HG02884 (cell line): Measurements from ENCODE around the gene PREB.
"Not testable (repeated sequence)": the region's sequence is repeated elsewhere in the genome, so short reads cannot be mapped to it uniquely, and the experiment has no call there.

Experiments
- ATAC-seq: cut with Tn5 transposase; IDR thresholded peaks from one replicate; pipeline ENCODE4 v1.9.1; 2021; ENCODE audit warnings: mild to moderate bottlenecking, moderate library complexity; ENCODE audit not compliant: unreplicated experiment

The PREB gene, protein sequence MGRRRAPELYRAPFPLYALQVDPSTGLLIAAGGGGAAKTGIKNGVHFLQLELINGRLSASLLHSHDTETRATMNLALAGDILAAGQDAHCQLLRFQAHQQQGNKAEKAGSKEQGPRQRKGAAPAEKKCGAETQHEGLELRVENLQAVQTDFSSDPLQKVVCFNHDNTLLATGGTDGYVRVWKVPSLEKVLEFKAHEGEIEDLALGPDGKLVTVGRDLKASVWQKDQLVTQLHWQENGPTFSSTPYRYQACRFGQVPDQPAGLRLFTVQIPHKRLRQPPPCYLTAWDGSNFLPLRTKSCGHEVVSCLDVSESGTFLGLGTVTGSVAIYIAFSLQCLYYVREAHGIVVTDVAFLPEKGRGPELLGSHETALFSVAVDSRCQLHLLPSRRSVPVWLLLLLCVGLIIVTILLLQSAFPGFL

DNA sequence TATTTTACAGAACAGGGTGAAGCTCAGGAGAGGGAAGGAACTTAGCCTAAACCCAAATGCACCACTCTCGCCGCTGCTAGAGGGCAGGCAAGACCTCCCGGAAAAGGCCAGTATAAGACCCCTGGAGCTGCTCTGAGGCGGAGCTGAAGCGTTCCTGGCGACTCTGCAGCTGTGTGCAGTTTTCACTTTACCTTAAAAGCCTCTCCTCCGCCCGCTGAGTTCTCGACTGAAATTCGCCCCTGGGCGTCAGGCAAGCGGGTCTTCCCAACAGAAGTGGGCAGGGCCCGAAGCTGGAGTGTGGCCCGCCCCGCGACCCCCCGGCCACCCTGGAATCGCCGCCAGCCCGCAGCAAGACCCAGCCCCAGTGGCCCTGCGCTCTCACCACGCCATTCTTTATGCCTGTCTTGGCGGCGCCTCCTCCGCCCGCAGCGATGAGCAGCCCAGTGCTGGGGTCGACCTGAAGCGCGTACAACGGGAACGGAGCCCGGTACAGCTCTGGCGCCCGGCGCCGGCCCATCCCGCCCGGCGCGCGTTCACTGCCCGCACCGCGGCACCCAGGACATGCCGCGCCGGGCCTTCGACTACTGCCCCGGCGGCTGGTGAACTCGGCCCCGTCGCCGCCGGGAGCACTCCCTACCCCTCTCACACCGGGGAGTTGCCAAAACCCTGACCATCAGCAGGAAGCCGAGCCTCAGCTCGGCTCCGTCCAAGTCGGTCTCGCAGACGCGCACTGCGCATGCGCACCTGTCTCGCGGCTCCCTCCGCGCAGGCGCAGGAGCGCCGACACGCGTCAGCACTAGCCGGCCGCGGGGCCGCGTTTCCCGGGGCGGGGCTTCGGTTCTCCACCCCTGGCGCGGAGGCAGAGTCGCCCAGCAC, at the start of gene PREB:
PREB (minus strand) TSS at position 732 of the 876 bp plus-strand sequence; CDS start at position 517, 215 bp downstream.
- ATAC-seq, result peak; percentile 71

DNA sequence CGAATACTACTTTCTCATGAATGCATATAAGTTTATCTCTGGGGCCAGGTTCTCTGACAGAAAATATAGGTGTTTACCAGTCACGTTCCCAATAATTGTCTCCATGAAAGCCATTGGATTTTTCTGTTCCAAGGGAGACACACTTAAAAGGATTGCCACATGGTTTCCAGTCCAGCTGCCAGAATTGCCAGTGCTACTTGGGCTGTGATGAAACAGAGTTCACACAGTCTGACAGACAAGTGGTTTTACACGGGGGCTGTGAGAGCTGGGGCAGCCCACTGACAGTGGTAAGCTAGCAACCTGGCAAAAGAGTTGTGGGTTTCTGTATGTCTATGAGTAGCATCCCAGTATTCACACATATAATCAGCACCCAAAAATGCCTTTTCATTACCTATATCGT, 49.7 kb upstream of the PREB start:
- no peak for ATAC-seq

DNA sequence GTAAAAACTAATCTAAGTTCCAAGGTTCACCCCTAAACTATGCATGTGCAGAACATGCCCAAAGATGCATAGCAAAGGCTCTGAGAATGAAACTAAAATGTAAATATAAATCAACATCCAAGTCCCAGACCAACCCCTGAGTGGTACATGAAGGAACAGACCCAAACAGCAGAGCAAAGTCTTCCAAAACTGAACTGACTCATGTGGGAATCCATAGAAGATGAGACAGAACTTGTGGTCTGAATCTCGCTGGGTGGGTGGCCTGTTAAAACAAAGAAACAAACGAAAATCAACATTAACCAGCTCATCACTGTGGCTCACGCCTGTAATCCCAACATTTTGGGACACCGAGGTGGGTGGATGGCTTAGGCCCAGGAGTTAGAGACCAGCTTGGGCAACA, 47.9 kb upstream of the PREB start:
- no peak for ATAC-seq

DNA sequence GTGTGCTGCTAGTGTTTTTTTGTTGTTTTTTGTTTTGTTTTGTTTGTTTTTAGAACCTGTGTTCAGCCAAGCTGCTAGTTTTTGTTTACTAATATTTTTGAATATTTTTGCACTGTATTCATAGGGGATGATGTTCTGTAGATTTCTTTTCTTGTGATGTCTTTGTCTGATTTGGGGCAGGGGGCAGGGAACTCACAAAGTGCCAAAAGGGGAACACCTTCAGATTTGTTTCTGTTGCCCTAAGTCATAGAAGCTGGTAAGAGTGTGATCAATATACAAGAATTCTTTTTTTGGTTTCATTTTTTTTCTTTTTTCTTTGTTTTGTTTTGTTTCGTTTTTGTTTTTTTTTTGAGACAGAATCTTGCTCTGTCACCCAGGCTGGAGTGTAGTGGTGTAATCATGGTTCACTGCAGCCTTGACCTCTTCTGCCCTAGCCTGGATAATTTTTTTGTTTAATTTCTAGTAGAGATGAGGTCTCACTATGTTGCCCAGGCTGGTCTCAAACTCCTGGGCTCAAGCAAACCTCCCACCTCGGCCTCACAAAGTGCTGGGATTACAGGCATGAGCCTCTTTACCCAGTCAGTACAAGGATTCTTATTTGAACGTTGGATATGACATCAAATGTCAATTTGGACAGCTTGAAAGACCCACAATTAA, 45.0 kb upstream of the PREB start:
- ATAC-seq, result no peak

DNA sequence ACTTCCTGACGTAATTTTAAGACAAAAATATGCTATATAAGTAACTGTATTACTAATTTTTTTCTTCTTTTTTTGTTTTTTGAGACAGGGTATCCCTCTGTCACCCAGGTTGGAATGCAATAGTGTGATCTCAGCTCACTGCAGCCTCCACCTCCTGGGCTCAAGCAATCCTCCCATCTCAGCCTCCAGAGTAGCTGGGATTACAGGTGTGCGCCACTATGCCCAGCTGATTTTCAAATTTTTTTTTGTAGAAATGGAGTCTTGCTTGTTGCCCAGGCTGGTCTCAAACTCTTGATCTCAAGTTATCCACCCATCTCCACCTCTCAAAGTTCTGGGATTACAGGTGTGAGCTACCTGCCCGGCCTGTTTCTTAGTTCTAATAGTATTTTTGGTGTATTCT, 44.0 kb upstream of the PREB start:
- no peak for ATAC-seq

DNA sequence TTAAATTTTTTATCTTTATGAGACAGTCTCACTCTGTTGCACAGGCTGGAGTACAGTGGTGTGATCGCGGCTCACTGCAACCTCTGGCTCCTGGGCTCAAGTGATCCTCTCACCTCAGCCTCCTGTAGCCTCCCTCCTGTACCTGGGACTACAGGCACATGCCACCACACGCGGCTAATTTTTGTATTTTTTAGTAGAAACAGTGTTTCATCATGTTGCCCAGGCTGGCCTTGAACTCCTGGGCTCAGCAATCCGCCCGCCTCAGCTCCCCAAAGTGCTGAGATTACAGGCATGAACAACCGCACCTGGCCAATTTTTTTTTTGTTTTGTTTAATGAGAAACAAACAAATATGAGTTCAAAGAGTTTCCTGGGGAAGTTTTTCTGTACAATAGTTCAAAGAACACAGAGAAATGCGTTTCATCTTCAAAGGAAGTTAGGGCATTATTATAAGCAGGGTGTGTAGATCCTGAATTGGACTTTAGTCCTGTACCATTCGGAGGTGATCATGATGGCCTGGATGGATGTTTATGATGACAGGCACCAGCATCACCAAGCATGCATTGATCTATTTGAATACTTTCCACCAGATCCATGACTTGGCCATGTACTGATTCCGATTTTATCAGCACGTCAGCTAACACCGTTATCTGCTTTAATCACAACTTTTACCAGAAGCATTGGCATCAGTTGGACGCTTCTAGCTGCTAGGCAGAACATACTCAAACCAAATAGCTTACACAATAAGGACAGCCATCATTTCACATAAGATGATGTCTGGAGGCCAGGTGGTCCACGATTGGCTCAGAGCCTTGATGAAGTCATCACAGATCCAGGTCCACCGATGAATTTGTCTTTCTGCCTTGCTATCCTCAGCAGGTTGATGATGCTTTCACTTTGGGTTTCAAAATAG, 43.3 kb upstream of the PREB start:
- ATAC-seq, result no peak

DNA sequence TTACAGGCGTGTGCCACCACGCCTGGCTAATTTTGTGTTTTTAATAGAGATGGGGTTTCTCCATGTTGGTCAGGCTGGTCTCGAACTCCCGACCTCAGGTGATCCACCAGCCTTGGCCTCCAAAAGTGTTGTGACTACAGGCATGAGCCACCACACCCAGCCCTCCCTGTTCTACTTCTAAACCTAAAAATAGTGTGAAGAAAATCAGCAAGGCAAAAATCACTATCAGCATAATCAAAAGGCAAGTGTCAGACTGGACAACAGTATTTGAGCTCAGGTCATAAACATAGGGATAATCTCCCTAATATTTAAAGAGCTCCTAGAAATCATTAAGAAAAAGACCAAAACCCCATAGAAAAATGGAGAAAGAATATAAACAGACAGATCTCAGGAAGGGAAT, 41.3 kb upstream of the PREB start:
- ATAC-seq, result not testable (repeated sequence)

DNA sequence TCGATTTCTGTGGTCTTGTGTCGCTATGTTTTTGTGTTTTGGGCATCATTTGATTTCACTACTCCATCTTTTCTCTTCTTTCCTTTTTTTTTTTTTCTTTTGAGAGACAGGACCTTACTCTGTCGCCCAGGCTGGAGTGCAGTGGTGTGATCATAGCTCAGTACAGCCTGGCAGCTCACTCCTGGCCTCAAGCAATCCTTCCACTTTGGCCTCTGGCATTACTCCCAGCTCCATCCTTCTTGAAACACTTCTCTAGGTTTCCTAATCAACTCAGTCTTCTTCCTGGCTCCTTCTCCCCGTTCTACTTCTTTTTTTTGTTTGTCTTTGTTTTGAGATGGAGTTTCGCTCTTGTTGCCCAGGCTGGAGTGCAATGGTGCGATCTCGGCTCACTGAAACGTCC, 40.9 kb upstream of the PREB start:
- no peak for ATAC-seq

DNA sequence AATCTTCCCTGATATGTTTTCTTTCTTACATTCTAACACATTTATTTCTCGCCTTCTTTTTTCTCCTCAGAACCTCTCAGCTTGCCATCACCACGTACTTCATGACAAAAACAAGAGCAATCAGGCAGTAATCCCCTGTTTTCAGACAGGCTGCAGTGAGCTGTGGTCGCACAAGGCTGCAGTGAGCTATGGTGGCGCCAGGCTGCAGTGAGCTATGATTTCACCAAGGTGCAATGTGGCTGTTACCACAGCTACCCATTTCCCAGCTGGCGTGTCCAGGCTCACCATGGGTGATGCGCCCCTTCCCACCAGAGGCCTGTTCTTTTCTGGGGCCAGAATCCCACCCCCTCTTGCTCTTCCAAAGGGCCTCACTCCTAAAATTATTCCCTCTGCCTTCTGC, 40.2 kb upstream of the PREB start:
- ATAC-seq, result no peak

DNA sequence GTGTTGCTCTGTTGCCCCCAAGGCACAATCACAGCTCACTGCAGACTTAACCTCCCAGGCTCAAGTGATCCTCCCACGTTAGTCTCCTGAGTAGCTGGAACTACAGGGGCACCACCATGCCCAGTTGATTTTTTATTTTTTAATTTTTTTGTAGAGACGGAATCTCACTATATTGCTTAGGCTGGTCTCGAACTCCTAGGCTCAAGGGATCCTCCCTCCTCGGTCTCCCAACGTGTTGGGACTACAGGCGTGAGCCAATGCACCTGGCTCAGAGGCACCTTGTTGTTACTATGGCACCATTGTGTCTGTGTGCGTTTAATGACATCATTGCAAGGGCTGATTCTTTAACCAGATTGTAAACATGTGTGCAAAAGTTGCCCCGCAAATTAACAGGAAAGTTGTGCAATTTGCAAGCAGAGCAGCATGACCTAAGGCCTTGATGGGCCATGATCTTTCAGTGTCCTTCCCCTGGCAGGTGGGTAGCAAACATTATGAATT, 37.0 kb upstream of the PREB start:
- ATAC-seq, result no peak

DNA sequence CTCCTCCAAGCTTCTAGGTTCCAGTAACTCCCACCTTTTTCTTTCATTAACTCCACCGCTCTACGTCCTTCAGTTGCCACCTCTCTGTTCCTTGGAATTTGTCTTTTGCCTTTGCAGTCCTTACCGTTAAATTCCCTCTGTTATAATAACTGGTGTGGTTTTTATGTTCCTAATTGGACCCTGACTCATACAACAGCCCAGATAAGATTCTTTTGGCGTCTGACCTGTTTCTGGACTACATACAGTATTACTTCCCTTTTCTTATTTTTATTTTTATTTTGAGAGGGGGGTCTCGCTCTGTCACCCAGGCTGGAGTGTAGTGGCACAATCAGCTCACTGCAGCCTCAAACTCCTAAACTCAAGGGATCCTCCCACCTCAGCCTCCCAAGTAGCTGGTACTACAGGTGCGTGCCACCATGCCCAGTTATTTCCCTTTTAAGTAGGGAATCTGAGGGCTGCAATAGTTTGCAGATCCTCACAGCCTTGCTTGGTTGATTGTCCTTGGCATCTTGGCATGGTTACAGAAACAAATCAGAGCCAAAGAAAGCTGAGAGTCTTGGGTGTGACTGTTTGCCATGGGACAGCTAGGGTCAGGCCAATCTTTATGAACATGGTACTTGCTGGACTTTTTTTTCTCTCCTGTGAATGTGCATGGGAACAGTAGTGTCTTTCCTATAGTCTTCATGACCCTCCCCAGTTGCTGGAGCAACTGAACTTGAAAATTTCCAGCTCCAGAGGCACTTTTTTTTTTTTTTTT, 36.3 kb upstream of the PREB start:
- ATAC-seq, result no peak

DNA sequence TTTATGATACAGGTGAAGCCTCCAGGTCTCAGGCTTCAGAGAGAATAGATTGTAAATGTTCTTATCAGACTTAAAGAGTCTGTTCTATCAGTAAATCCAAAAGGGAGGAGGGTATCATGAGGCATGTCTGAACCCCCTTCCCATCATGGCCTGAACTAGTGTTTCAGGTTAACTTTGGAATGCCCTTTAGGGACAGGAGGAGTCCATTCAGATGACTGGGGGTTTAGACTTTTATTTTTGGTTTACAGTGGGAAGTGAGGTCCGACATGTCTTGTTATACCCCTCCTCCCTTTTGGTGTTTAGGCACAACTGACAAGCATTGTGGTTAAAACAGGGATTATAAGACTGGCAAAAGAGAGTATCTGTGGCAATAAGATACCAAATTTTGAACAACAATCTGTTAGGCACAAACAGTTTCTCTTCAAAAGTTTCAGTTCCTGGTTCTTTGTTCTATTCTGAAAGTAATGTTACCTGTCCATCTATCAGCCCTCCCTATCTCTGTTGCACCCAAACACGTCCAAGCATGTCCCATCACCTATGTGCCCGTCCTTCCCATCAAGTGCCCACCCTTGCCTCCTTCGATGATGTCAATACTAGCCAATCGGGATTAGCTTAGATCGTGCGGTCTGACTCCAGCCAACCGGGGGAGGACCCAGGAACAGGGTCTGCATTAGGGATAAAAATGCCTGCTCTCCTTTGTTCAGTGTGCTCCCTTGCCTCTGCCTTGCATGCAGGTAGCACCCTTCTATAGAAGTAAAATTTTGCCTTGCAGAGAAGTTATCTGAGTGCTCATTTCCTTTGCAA, 30.7 kb upstream of the PREB start:
- ATAC-seq, result no peak

DNA sequence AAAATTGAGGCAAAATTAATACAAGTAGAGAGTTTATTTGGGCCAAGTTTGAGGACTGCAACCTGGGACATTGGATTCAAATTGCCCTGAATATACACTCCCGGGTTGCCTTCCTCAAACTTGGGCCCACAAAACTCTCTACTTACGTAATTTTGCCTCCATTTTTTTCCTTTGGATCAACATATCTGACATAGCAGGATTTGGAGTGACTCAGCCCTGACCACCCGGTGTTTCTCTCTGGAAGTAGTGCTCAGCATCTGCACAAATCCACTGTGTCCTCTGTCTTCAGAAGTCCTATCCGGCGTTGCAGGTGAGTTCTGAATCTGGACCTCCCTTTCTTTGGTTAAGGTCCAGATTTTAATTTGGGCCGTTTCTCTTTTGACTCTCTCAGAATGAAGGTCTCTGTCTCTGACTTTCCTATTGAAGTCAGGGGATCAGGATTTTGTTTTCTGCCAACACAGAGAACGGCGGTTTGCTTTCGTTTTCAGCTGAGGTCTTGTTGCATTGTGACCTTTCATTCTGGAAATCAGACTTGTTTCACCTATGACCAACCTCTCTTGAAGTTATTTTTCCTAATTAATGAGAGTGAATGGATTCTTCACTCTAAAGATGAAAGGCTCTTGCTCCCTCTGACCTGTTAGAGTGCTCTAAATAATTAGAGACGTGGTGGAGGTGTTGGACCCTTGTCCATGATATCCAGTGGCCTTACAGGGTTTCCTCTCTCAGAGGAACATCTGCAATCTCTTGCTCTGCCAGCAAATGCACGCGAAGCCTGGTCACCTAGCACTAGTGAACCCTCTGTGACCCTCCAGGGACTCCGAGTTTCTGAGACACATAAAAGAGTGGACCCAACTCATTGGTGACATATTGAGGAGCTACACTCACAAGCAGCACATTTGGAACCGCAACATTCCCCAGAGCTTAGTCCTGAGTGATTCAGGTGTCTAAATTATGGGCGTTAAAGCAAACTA, 28.0 kb upstream of the PREB start:
- no peak for ATAC-seq

DNA sequence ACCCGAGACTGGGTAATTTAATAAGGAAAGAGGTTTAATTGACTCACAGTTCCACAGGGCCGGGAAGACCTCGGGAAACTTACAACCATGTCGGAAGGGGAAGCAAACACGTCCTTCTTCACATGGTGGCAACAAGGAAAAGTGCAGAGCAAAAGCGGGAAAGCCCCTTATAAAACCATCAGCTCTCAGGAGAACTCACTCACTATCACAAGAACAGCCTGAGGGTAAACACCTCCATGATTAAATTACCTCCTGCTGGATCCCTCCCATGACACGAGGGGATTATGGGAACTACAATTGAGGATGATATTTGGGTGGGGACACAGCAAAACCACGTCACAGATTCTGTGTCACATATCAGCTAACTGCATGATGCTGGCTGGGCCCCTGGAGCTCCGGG, 25.8 kb upstream of the PREB start:
- ATAC-seq, result no peak

DNA sequence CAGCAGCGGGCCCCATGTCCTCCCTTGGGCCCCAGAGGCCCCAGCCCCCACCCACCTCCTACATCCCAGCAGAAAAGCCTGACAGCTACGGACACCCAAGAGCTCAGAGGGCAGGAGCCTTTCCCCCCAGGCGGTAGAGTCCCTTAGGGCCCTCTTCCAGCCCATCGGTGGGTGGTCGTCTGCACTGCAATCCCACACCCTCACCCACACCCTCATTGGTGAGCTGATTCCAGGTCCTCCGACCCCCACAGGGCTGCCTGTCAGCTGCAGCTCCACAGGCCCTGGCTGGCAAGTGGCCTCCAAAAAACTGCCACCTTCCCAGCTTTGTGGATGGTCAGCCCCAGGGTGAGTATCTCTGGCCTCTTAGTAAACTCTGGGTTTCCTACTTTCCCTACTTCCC, 24.8 kb upstream of the PREB start:
- ATAC-seq, result no peak

DNA sequence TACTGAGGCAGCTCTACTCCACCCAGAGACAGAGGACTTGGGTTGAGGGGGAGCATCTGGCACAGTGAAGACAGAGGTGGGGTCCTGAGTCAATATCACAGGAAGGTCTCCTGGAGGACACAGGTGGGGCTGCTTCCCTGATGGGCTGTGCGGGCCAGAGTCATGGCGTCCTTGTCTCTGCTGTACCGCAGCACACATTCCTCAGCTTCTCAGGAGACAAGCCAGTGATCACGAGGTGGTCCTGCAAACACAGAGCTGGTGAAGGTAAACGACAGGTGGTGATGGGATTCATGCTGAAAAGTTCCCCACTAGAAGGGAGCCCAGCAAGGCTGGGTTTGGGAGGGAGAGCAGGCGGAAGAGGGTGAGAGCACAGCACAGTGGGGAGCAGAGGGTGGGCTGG, 24.0 kb upstream of the PREB start:
- no peak for ATAC-seq

DNA sequence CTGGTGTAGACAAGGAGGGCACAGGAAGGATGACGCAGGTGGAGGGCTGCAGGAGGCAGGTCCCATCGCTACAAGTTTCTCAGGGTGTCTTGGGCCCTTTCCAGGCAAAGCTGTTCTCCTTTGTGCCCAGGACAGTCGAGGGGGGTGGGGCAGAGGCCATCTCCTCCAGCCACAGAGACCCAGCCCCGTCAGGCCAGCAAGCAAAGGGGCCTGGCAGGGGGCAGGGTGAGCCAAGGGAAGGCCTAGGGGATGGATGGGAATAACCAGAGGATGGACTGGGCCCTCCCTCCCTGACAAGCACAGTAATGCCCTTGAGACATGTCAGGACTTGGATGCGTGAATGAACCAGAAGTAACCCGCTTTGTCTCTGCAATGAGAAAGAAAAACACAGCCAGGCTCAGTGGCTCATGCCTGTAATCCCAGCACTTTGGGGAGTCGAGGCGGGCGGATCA, 20.7 kb upstream of the PREB start:
- no peak for ATAC-seq

DNA sequence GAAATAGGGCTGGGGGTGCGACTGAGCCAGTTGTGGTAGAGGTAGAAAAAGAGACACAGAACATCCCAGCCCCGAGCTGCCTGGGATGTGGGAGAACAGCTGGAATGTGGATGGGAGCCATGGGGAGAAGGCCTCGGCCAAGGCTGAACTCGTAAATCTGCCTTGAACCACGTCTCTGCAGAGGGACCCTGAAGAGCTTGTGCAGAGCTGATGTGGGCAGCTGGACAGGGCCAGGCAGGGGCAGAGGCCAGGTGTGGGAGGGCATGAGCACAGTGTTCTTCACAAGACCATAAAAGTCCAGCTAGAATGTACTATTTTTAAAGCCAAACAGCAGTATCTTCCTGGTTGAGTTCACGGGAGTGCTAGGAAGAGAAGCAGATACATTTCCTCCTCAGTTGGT, 20.1 kb upstream of the PREB start:
- no peak for ATAC-seq
